ENCODE data around the gene A2M. TPM values are rescaled to one million over a fixed set of nuclear protein-coding genes. Genes with fewer than 3 reads are reported as not detected.
A peak's percentile ranks its signal among the peaks of the same experiment; 100 is the strongest.

Gene A2M
- total RNA-seq, 1 donor from 2014 or later = 4.2 TPM

DNA sequence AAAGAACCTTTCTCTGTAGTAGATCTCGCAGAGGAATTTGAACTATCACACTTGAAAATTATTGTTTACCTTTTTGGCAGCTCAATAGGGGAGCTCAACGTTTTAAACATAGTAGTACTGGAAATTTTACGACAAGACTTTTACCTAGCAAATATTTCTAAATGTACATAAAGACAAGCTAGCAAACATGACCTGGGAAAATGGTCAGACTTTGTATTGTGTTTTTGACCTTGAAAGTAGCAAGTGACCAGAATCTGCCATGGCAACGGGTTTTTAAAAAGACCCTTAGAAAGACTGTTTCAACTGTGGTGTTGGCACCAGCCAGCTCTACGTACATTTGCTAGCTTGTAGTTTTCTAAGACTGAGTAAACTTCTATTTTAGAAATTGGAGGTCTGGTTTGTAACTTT is 20.2 kb upstream of the A2M start:
- Histone ChIP-seq H3K4me3 (ENCODE audit: insufficient read depth, low read depth, low read length) (no peak overlapping the region), H4K20me1 (ENCODE audit: insufficient read depth, low read length) (no peaks in the 10 kb centered on the region), H3K9me3 (ENCODE audit: insufficient read depth, low read depth, low read length) (no peaks in the 10 kb centered on the region), H2AFZ (ENCODE audit: low read depth, low read length) (no peak overlapping the region), H3K9ac (ENCODE audit: low read length) (no peak overlapping the region), H3K27me3 (ENCODE audit: insufficient read depth, low read length) (no peaks in the 10 kb centered on the region), H3K4me1 (ENCODE audit: insufficient read depth, low read length) (no peaks in the 10 kb centered on the region), H3K36me3 (ENCODE audit: insufficient read depth, low read length) (no peaks in the 10 kb centered on the region), H3K27ac (ENCODE audit: low read depth, low read length) (no peak overlapping the region), H3K4me2 (ENCODE audit: low read length) (no peak overlapping the region), H3K79me2 (ENCODE audit: insufficient read depth, low read length) (no peaks in the 10 kb centered on the region)
- no peaks in the 10 kb centered on the region for H3K27me3 Mint-ChIP-seq (ENCODE audit: low read depth, unreplicated experiment)
- H3K36me3 Mint-ChIP-seq (ENCODE audit: low read depth, unreplicated experiment) = no peaks in the 10 kb centered on the region
- no peak for DNase-seq (ENCODE audit: low read depth)
- no peak for FAIRE-seq
- no peak overlapping the region for H3K27ac Mint-ChIP-seq (ENCODE audit: unreplicated experiment)
- H3K9me3 Mint-ChIP-seq (ENCODE audit: unreplicated experiment) = peaks cover 3% of the 10 kb centered on the region
- no peak overlapping the region for H3K4me3 Mint-ChIP-seq (ENCODE audit: unreplicated experiment)
- TF ChIP-seq, protein P1, sequence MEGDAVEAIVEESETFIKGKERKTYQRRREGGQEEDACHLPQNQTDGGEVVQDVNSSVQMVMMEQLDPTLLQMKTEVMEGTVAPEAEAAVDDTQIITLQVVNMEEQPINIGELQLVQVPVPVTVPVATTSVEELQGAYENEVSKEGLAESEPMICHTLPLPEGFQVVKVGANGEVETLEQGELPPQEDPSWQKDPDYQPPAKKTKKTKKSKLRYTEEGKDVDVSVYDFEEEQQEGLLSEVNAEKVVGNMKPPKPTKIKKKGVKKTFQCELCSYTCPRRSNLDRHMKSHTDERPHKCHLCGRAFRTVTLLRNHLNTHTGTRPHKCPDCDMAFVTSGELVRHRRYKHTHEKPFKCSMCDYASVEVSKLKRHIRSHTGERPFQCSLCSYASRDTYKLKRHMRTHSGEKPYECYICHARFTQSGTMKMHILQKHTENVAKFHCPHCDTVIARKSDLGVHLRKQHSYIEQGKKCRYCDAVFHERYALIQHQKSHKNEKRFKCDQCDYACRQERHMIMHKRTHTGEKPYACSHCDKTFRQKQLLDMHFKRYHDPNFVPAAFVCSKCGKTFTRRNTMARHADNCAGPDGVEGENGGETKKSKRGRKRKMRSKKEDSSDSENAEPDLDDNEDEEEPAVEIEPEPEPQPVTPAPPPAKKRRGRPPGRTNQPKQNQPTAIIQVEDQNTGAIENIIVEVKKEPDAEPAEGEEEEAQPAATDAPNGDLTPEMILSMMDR (IDR thresholded peaks at IDR 0.05; ENCODE audit: insufficient read depth, low read depth, low read length) = no peak
- TF ChIP-seq EZH2 (IDR thresholded peaks at IDR 0.05; ENCODE audit: insufficient read depth, low read length) = no peak
- peaks cover 4% of the 10 kb centered on the region for H3K4me1 Mint-ChIP-seq (ENCODE audit: low read depth, unreplicated experiment)

DNA sequence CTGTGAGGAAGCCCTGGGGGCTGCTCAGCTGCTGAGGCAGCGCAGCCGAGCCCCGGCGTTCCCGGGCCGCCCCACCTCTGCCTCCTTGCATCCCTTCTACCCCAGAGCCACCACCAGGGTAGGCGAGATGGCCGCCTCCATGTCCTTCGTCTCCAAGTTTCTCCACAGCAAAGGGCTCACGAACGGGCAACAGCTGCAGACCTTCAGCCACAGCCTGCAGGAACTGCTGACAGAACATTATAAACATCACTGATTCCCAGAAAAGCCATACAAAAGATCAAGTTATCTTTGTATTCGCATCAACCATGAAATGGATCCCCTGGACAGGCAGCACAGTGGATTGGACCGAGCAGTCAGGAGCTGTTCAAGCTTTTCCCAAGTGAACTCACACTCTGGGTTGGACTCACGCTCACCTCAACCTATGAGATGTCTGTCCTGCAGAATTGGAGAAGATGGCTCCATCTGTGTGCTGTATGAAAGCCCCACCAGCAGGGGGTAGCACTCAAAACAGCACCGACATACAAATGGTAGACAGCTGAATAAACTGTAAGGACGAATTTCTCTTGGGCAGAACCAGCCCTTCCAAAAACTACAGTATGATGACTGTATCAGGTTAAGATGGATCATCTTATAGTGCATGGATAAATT is 19.4 kb upstream of the A2M start:
- Mint-ChIP-seq H3K4me1 (ENCODE audit: low read depth, unreplicated experiment) (peaks cover 4% of the 10 kb centered on the region), H3K27ac (ENCODE audit: unreplicated experiment) (no peak overlapping the region), H3K9me3 (ENCODE audit: unreplicated experiment) (peaks cover 3% of the 10 kb centered on the region), H3K36me3 (ENCODE audit: low read depth, unreplicated experiment) (no peaks in the 10 kb centered on the region), H3K27me3 (ENCODE audit: low read depth, unreplicated experiment) (no peaks in the 10 kb centered on the region), H3K4me3 (ENCODE audit: unreplicated experiment) (no peak overlapping the region)
- Histone ChIP-seq H3K4me1 (ENCODE audit: insufficient read depth, low read length) (no peaks in the 10 kb centered on the region), H4K20me1 (ENCODE audit: insufficient read depth, low read length) (no peaks in the 10 kb centered on the region), H3K4me2 (ENCODE audit: low read length) (no peak overlapping the region), H3K36me3 (ENCODE audit: insufficient read depth, low read length) (no peaks in the 10 kb centered on the region), H3K4me3 (ENCODE audit: insufficient read depth, low read depth, low read length) (no peak overlapping the region), H3K9ac (ENCODE audit: low read length) (no peak overlapping the region), H3K9me3 (ENCODE audit: insufficient read depth, low read depth, low read length) (no peaks in the 10 kb centered on the region), H3K27ac (ENCODE audit: low read depth, low read length) (no peak overlapping the region), H3K27me3 (ENCODE audit: insufficient read depth, low read length) (no peaks in the 10 kb centered on the region), H3K79me2 (ENCODE audit: insufficient read depth, low read length) (no peaks in the 10 kb centered on the region), H2AFZ (ENCODE audit: low read depth, low read length) (no peak overlapping the region)
- FAIRE-seq (no peak), DNase-seq (ENCODE audit: low read depth) (no peak)
- no peak for TF ChIP-seq EZH2 (IDR thresholded peaks at IDR 0.05; ENCODE audit: insufficient read depth, low read length)
- TF ChIP-seq, protein P1 (IDR thresholded peaks at IDR 0.05; ENCODE audit: insufficient read depth, low read depth, low read length) = no peak

DNA sequence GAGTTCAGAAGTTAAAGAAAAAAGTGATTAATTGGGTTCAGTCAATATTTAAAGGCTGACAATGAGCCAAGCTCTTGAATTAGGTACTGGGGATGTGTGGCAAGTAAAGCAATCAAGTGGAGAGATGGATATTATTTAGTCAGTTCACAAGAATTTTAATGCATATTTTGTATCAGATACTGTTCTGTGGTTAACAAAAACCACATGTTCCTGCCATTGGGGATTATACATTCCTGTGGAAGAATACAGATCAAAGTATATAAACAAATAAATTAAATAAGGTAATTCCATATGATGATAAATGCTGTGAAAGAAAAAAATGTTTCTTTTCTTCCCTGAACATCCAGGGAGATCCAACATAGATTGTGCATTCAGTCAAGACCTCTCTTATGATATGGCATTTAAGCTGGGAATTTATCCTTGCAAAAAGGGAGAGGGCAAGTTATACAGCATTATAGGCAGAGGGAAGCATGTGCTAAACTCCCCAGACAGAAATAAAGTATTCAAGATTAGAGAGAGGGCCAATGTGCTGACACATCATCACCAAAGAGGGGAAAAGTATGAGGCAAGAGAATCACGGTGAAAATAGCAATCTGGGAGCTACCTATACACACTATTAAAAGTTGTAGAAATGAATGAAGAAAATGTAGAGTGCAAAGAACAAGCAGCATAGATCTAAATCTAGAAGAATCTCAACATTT is 17.6 kb upstream of the A2M start:
- DNase-seq (ENCODE audit: low read depth) = no peak
- H3K9me3 ChIP-seq (ENCODE audit: insufficient read depth, low read depth, low read length) = no peaks in the 10 kb centered on the region
- H3K36me3 ChIP-seq (ENCODE audit: insufficient read depth, low read length) = no peaks in the 10 kb centered on the region
- Mint-ChIP-seq H3K4me1 (ENCODE audit: low read depth, unreplicated experiment) (no peaks in the 10 kb centered on the region), H3K36me3 (ENCODE audit: low read depth, unreplicated experiment) (no peaks in the 10 kb centered on the region), H3K27ac (ENCODE audit: unreplicated experiment) (peak overlapping the region; percentile 16), H3K4me3 (ENCODE audit: unreplicated experiment) (no peak overlapping the region), H3K9me3 (ENCODE audit: unreplicated experiment) (peaks cover 3% of the 10 kb centered on the region), H3K27me3 (ENCODE audit: low read depth, unreplicated experiment) (no peaks in the 10 kb centered on the region)
- no peaks in the 10 kb centered on the region for H3K4me1 ChIP-seq (ENCODE audit: insufficient read depth, low read length)
- TF ChIP-seq, protein P1 (IDR thresholded peaks at IDR 0.05; ENCODE audit: insufficient read depth, low read depth, low read length) = no peak
- TF ChIP-seq EZH2 (IDR thresholded peaks at IDR 0.05; ENCODE audit: insufficient read depth, low read length) = no peak
- H2AFZ ChIP-seq (ENCODE audit: low read depth, low read length) = no peak overlapping the region
- no peaks in the 10 kb centered on the region for H4K20me1 ChIP-seq (ENCODE audit: insufficient read depth, low read length)
- no peak overlapping the region for H3K27ac ChIP-seq (ENCODE audit: low read depth, low read length)
- no peak overlapping the region for H3K4me3 ChIP-seq (ENCODE audit: insufficient read depth, low read depth, low read length)
- FAIRE-seq = no peak
- H3K27me3 ChIP-seq (ENCODE audit: insufficient read depth, low read length) = no peaks in the 10 kb centered on the region
- no peak overlapping the region for H3K4me2 ChIP-seq (ENCODE audit: low read length)
- no peak overlapping the region for H3K9ac ChIP-seq (ENCODE audit: low read length)
- no peaks in the 10 kb centered on the region for H3K79me2 ChIP-seq (ENCODE audit: insufficient read depth, low read length)
